IMR-90 (cell line): ENCODE data around the gene VEZT. TPM values are rescaled to one million over a fixed set of nuclear protein-coding genes. Genes with fewer than 3 reads are reported as not detected.

Experiments
- ATAC-seq: fragments of 200-7000 bp; cut with Tn5 transposase; 2 replicates; pipeline ENCODE4 v1.9.1; 2020; ENCODE audit warnings: low read depth, mild to moderate bottlenecking, moderate library complexity
- BruUV-seq: library from RNA; stranded (reverse); fragments of 400-500 nt; replicated peaks from 2 replicates; lab custom pipeline; 2021; lab: Mats Ljungman, UMichigan
- CTCF ChIA-PET: fragments of 300-600 bp; formaldehyde crosslinking; extraction: SDS; loops from one replicate; lab custom pipeline; 2021; ENCODE audit warnings: antibody characterized with exemption; lab: Yijun Ruan, JAX
- POLR2A ChIA-PET: fragments of 300-600 bp; sonication (Branson Sonifier 250); formaldehyde crosslinking; loops from one replicate; lab custom pipeline; 2022; ENCODE audit warnings: antibody characterized with exemption; ENCODE audit not compliant: unreplicated experiment; lab: Charles Lee
- DNase-seq: peaks from one replicate; pipeline ENCODE4 v3.0.0; 2013
- H2AFZ ChIP-seq: replicated peaks from 2 replicates; pipeline ENCODE3; 2013; ENCODE audit warnings: low read length, mild to moderate bottlenecking; ENCODE audit not compliant: poor library complexity
- H2AK5ac ChIP-seq: 2 replicates; pipeline ENCODE4 v1.6.1; 2013; ENCODE audit warnings: low read depth, low read length, inconsistent platforms
- H2AK9ac ChIP-seq: replicated peaks from 2 replicates; pipeline ENCODE3; 2013; ENCODE audit warnings: mild to moderate bottlenecking, low read depth, low read length, moderate library complexity; ENCODE audit not compliant: poor library complexity
- H2BK120ac ChIP-seq: 2 replicates; pipeline ENCODE4 v1.6.1; 2013; ENCODE audit warnings: low read depth, low read length, inconsistent platforms
- H2BK15ac ChIP-seq: 3 replicates; pipeline ENCODE4 v1.6.1; 2013; ENCODE audit warnings: low read depth, low read length, inconsistent platforms
- H2BK20ac ChIP-seq: 2 replicates; pipeline ENCODE4 v1.6.1; 2013; ENCODE audit warnings: low read depth, mild to moderate bottlenecking, inconsistent platforms, low read length, moderate library complexity
- H2BK5ac ChIP-seq: 2 replicates; pipeline ENCODE4 v1.6.1; 2013; ENCODE audit warnings: mild to moderate bottlenecking, low read depth, low read length, inconsistent platforms; ENCODE audit not compliant: poor library complexity, severe bottlenecking
- H3K14ac ChIP-seq: replicated peaks from 2 replicates; pipeline ENCODE4 v1.6.1; 2013; ENCODE audit warnings: low read depth, low read length, inconsistent platforms
- H3K18ac ChIP-seq: 2 replicates; pipeline ENCODE4 v1.6.1; 2013; ENCODE audit warnings: low read depth, low read length, control low read depth
- H3K23ac ChIP-seq: 2 replicates; pipeline ENCODE4 v1.6.1; 2013; ENCODE audit warnings: low read depth, low read length, inconsistent platforms
- H3K27ac ChIP-seq: 2 replicates; pipeline ENCODE4 v1.5.1; 2013; ENCODE audit warnings: mild to moderate bottlenecking, control low read depth, low read length; ENCODE audit not compliant: insufficient read depth
- H3K27me3 ChIP-seq: 2 replicates; pipeline ENCODE4 v1.6.1; 2013; ENCODE audit warnings: low read length; ENCODE audit not compliant: control insufficient read depth, insufficient read depth
- H3K36me3 ChIP-seq: 2 replicates; pipeline ENCODE4 v1.6.1; 2013; ENCODE audit warnings: low read length, mixed read lengths; ENCODE audit not compliant: control insufficient read depth, insufficient read depth
- H3K4ac ChIP-seq: 2 replicates; pipeline ENCODE4 v1.6.1; 2013; ENCODE audit warnings: low read depth, low read length, inconsistent platforms
- H3K4me1 ChIP-seq: 2 replicates; pipeline ENCODE4 v1.6.1; 2013; ENCODE audit warnings: low read length, mixed read lengths; ENCODE audit not compliant: control insufficient read depth, insufficient read depth
- H3K4me2 ChIP-seq: 2 replicates; pipeline ENCODE4 v1.6.1; 2013; ENCODE audit warnings: low read depth, mild to moderate bottlenecking, control low read depth, low read length, moderate library complexity
- H3K4me3 ChIP-seq: 2 replicates; pipeline ENCODE4 v1.5.1; 2013; ENCODE audit warnings: low read depth, mild to moderate bottlenecking, control low read depth, low read length, moderate library complexity; ENCODE audit not compliant: insufficient read depth
- H3K56ac ChIP-seq: 2 replicates; pipeline ENCODE4 v1.6.1; 2013; ENCODE audit warnings: low read length, inconsistent platforms; ENCODE audit not compliant: insufficient read depth; ENCODE audit errors: extremely low read depth
- H3K79me1 ChIP-seq, 2 experiments: 2 replicates each; pipeline ENCODE4 v1.6.1; 2013; ENCODE audit warnings: low read length in 2 of 2, inconsistent platforms in 1 of 2, low read depth in 1 of 2
- H3K9ac ChIP-seq: 2 replicates; pipeline ENCODE4 v1.6.1; 2013; ENCODE audit warnings: low read depth, low read length, control low read depth
- H3K9me1 ChIP-seq: 2 replicates; pipeline ENCODE4 v1.6.1; 2013; ENCODE audit warnings: low read length, inconsistent platforms; ENCODE audit not compliant: insufficient read depth
- H3K9me3 ChIP-seq: 2 replicates; pipeline ENCODE4 v1.6.1; 2013; ENCODE audit warnings: low read length; ENCODE audit not compliant: control insufficient read depth, insufficient read depth
- H4K20me1 ChIP-seq: 2 replicates; pipeline ENCODE4 v1.6.1; 2013; ENCODE audit warnings: low read length, inconsistent platforms; ENCODE audit not compliant: insufficient read depth
- H4K5ac ChIP-seq: 2 replicates; pipeline ENCODE4 v1.6.1; 2013; ENCODE audit warnings: mild to moderate bottlenecking, low read depth, low read length, control low read depth
- H4K8ac ChIP-seq, 2 experiments: 2 replicates each; pipeline ENCODE4 v1.6.1; 2013; ENCODE audit warnings: low read depth in 2 of 2, low read length in 2 of 2, control low read depth in 1 of 2, inconsistent platforms in 1 of 2
- H4K91ac ChIP-seq: 2 replicates; pipeline ENCODE4 v1.6.1; 2013; ENCODE audit warnings: low read depth, low read length, inconsistent platforms; ENCODE audit not compliant: insufficient read depth
- CEBPB ChIP-seq: IDR thresholded peaks from 2 replicates; pipeline ENCODE4 v1.6.1; 2012; ENCODE audit warnings: low read depth, low read length, improper control_type of control experiment
- ELK1 ChIP-seq: fragments of 150-350 bp; IDR thresholded peaks from 2 replicates; pipeline ENCODE4 v1.6.1; 2016; ENCODE audit warnings: low read depth, mild to moderate bottlenecking, low read length, moderate library complexity, borderline replicate concordance
- MXI1 ChIP-seq: IDR thresholded peaks from 2 replicates; pipeline ENCODE4 v1.6.1; 2012; ENCODE audit warnings: low read depth, mild to moderate bottlenecking, low read length, moderate library complexity, borderline replicate concordance
- RAD21 ChIP-seq: IDR thresholded peaks from 2 replicates; pipeline ENCODE4 v1.6.1; 2012; ENCODE audit warnings: low read length, improper control_type of control experiment
- USF2 ChIP-seq: fragments of 150-350 bp; IDR thresholded peaks from 2 replicates; pipeline ENCODE4 v1.6.1; 2017; ENCODE audit warnings: mild to moderate bottlenecking, antibody characterized with exemption, low read length, low read depth
- WGBS, 2 experiments: methylation state at CpG; one replicate each; pipeline versions ENCODE4 v1.1.5 to v1.1.7; 2013; ENCODE audit warnings: missing lambda C conversion rate in 2 of 2; ENCODE audit not compliant: insufficient read length in 1 of 2; ENCODE audit errors: extremely low coverage in 2 of 2; 5-methylcytosine and 5-hydroxymethylcytosine counted together
- dilution Hi-C: fragments of 300-500 bp; cut with HindIII; formaldehyde crosslinking; loops from one replicate; pipeline ENCODE4 v1.14.3; 2018; ENCODE audit warnings: low sequenced_read_pairs; ENCODE audit not compliant: unreplicated experiment
- in situ Hi-C: fragments of 300-500 bp; cut with MboI; formaldehyde crosslinking; loops from 3 replicates; pipeline ENCODE4 v1.14.3; 2019; ENCODE audit warnings: low sequenced_read_pairs, inconsistent platforms, mixed read lengths
- intact Hi-C: fragments of 100-400 bp; cut with micrococcal nuclease; formaldehyde crosslinking; loops from 2 replicates; pipeline ENCODE4 v1.10.0; 2022
- polyA plus RNA-seq, 3 experiments: library from polyadenylated mRNA; depleted of rRNA; stranded (reverse); fragments of >200 nt; gene quantifications; 2 replicates each; pipeline ENCODE4 v1.2.3, GENCODE V29; 2012; ENCODE audit warnings: low replicate concordance in 1 of 3
- total RNA-seq: library from RNA; depleted of rRNA; stranded (reverse); fragments of >200 nt; gene quantifications from 2 replicates; pipeline ENCODE4 v1.2.3, GENCODE V29; 2012

The VEZT gene
- total and polyA plus RNA-seq, 2 of the 4 experiments (the other 2 are of a cell fraction): 54.5 to 90.2 TPM

- peak overlapping the region; percentile 73; the same call in 1 of the 2 replicates for H3K23ac ChIP-seq
- H3K4me1 ChIP-seq: peaks cover 2% of the 10 kb centered on the region; the same call in 1 of the 2 replicates
- H3K4ac ChIP-seq: no peak overlapping the region
- no peak overlapping the region for H3K27ac ChIP-seq
- no peak overlapping the region for H2AK9ac ChIP-seq
- no peak overlapping the region for H3K14ac ChIP-seq
- no peak overlapping the region for H3K9ac ChIP-seq
- peaks cover 5% of the 10 kb centered on the region for H3K9me1 ChIP-seq
- H4K91ac ChIP-seq: no peak overlapping the region
- no peak overlapping the region for H4K5ac ChIP-seq
- no peak overlapping the region for H4K8ac ChIP-seq
- no CpG with 5 or more reads among the region's 5 CpGs for WGBS, 2 experiments
- no peak overlapping the region for H2BK15ac ChIP-seq
- no peaks in the 10 kb centered on the region for H3K9me3 ChIP-seq
- H4K20me1 ChIP-seq: no peaks in the 10 kb centered on the region
- H3K36me3 ChIP-seq: no peaks in the 10 kb centered on the region
- H3K27me3 ChIP-seq: no peaks in the 10 kb centered on the region
- no peak overlapping the region for H2BK20ac ChIP-seq
- no peak overlapping the region for H3K4me3 ChIP-seq
- no peak overlapping the region for H2BK120ac ChIP-seq
- no peak overlapping the region for H2AFZ ChIP-seq
- ATAC-seq (no peak), DNase-seq (no peak)
- dilution Hi-C loops (no loop called here), intact Hi-C loops (no loop called here), in situ Hi-C loops (no loop called here)
- POLR2A ChIA-PET: interaction anchor here (0.6 kb wide), 1 partner anchor 29 kb away, joined by 4 read pairs; the partner anchor contains the start of genes FGD6 and VEZT
- H3K18ac ChIP-seq: no peak overlapping the region
- no peak overlapping the region for H3K56ac ChIP-seq
- no peak overlapping the region for H2AK5ac ChIP-seq
- no peak overlapping the region for H2BK5ac ChIP-seq
- H3K4me2 ChIP-seq: no peak overlapping the region
- no peak for TF ChIP-seq ELK1
- no peak for TF ChIP-seq RAD21
- TF ChIP-seq USF2: no peak
- no peak for TF ChIP-seq MXI1
- TF ChIP-seq CEBPB: no peak
- no TSS peak for BruUV-seq
- peaks cover 0 to 5% of the 10 kb centered on the region in 2 experiments; a peak in 2 of 4 replicates for H3K79me1 ChIP-seq
- CTCF ChIA-PET: interaction anchor here (0.6 kb wide), 2 partner anchors 28 to 1270 kb away, joined by 4 read pairs; no protein-coding TSS in a partner anchor
Observed at GRCh38 chr12:95187865-95188415, 29.7 kb upstream of the VEZT start.
